NCI-H2227 (cell line): ENCODE data around the gene MCOLN2.
"Not testable (repeated sequence)": the region's sequence is repeated elsewhere in the genome, so short reads cannot be mapped to it uniquely, and the experiment has no call there.

Source experiments
- DNase-seq: peaks from one replicate; lab custom pipeline; 2025; ENCODE audit not compliant: unreplicated experiment; lab: John Stamatoyannopoulos, UW

Gene MCOLN2

GRCh38 chr1:84986561-84986960 is 10.4 kb downstream of the MCOLN2 start:
- not testable (repeated sequence) for DNase-seq

- DNase-seq: no peak
These were observed 11.5 kb downstream of the MCOLN2 start for GRCh38 chr1:84985365-84985764.

GRCh38 chr1:84982395-84982794 is 14.5 kb downstream of the MCOLN2 start:
- no peak for DNase-seq

DNA sequence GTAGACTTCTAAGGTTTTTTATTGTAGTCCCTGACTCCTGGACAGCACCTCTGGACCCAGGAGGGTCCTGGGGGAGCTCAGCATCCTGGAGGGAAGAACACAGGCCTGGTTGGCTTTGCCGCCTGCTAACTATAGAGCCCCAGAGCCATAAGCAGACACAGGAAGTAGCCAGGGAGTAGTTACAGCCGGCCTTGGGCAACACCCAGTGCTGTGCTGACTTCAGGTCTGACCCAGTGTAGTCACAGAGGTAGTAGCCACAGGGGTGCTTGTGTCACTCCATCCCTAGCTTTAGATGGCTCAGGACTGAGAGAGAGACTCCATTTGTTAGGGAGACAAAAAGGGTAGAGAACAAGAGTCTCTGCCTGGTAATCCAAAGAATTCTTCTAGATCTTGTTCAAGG is 21.9 kb downstream of the MCOLN2 start:
- DNase-seq: no peak

DNA sequence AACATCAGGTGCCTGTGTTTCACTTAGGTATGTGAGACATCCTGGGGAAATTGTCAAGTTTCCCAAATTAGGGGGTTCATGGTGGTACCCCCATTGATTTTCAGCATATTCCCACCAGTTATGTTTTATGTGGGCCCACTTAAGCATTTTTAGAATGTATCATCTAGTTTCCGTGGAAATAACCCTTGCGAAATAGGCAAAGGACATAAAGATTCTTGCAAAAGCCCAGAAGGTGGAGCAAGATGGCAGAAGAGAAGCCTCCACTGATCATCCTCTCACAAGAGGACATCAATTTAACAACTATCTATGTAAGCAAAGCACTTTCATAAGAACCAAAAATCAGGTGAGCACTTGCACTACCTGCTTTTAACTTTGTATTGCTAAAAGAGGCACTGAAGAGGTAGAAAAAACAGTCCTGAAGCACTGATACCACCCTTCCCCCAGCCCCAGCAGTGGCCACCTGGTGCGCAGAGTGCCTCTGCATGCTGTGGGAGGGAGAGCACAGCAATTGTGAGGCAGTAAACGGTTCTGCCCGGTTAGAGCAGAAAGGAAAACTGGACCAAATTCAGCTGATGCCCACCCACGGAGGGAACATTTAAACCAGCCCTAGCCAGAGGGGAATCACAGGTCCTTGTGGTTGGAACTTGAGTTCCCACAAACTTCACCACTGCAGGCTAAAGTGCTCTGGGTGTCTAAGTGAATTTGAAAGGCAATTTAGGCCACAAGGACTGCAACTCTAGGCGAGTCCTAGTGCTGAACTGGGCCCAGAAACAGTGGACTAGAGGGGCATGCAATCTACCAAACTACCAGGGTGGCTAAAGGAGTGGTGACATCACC is 23.2 kb downstream of the MCOLN2 start:
- no peak for DNase-seq

GRCh38 chr1:84972377-84972987 is 24.4 kb downstream of the MCOLN2 start:
- no peak for DNase-seq

DNA sequence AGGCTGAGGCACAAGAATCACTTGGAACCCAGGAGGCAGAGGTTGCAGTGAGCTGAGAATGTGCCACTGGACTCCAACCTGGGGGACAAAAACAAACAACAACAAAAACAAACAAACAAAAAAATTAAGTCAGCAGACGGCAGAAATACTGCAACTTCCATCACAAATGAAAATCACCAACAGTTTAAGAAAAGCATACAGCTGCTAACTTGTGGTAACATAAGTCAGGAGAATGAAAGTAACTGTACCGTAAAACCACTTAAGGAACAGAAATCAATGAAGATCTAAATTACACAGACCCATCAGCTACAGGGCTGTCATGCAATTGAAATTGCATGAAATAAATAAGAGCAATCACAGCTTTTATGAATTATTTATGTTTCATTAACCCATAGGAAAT is 25.0 kb downstream of the MCOLN2 start:
- DNase-seq: no peak

DNA sequence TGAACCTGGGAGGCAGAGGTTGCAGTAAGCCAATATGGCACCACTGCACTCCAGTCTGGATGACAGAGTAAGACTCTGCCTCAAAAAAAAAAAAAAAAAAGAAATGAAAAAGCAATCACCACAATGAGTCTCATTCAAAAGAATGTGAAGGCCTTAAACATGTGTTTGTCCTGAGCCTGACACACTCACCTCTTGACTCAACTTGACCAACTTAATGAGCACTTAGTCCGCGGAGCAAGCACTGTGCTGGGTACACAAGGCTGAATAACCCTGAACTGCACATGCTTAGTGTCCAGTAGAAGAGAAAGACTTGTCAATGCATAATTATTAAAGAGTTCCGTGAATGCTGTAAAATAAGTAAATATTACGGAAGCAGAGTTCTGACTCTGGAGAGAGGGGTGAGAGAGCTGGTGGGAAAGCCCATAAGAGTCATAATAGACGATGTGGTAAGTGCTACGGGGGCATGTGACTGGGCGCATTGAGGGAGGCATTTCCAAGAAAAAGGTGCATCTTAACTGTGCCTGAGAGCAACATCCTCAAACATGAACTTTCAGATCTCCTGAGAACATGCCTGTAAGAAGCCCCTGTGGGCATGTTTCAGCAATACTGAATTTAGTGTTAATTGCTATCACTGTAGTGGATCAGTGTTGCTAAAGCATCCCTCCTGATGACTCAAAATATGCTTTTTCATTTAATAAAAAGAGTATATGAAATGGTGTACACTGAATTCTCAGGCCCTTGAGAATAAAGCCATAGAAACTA is 27.2 kb downstream of the MCOLN2 start:
- DNase-seq: no peak

DNA sequence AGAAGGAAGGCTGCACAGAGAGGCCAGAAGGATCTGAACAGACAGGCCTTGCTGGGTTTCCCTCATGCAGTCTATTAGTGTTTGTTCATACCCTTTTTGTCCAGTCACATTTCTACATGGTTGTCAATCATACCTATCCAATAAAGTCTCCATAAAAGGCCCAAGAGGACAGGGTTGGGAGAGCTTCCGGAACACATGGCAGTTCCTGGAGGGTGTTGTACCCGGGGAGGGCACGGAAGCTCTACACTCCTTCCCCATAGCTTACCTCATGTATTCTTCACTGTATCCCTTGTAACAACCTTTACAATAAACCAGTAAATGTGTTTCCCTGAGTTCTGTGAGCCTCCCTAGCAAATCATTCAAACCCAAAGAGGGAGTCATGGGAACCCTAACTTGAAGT is 28.0 kb downstream of the MCOLN2 start:
- no peak for DNase-seq

GRCh38 chr1:84968101-84968500 is 28.8 kb downstream of the MCOLN2 start:
- DNase-seq: no peak

- DNase-seq: no peak
These were observed 29.2 kb downstream of the MCOLN2 start for GRCh38 chr1:84967666-84968065.

GRCh38 chr1:84963021-84963420 is 33.9 kb downstream of the MCOLN2 start:
- DNase-seq: no peak

DNA sequence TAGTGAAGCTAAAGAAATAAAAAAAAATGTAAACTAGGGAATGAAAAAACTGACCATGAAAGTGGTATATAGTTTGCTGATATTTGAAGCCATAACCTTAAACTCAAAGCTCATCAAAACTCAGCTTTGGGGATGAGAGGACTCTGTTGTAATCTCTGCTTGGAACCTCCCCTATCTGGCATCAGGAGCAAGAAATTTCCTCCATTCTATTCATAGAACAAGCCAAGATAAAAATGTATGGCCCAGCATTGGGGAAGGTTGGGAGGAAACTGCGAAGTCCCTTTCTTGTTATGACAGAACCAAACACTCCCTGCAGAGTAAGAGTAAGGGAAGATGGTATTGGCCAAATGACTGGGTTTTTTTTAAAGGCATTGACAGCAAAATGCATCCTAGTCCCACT is 35.6 kb downstream of the MCOLN2 start:
- no peak for DNase-seq

DNA sequence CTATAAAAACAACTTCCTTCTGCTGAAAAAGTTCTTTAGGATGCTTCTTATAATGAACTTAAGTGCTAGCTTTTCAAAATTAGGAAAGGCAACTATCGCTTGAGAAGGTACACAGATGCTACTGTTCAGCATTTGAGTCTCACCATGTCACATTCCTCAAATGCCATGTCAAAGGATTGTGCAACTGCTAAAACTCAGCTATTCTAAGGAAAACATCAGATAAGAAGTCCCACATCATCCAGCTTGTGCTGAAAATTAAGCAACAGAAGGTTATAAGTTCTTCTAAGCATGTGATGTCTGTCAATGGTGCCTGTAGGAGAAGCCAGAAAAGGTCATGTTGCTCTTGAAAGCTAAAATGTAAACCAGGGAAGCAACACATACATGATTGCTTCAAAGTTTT is 36.5 kb downstream of the MCOLN2 start:
- no peak for DNase-seq

GRCh38 chr1:84959294-84959693 is 37.6 kb downstream of the MCOLN2 start:
- DNase-seq: no peak

DNA sequence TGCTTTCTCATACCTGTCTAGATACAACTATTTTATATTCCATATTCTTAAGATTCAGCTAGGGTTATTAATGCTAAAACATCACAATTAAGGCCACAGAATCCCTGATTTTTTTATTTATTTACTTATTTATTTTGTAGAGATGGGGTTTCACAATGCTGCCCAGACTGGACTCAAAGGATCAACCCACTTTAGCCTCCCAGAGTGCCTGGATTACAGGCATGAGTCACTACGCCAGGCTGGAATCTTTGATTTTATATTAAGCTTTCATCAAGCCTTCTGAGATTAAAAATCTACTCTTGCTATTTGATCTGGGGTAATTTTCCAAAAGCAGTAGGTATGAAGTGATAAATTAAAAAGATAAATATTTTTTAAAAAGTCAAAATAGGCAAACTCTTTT is 38.9 kb downstream of the MCOLN2 start:
- no peak for DNase-seq

GRCh38 chr1:84956655-84957054 is 40.3 kb downstream of the MCOLN2 start:
- no peak for DNase-seq

- no peak for DNase-seq
These were observed 40.8 kb downstream of the MCOLN2 start for GRCh38 chr1:84956097-84956496.

- no peak for DNase-seq
These were observed 47.2 kb downstream of the MCOLN2 start for GRCh38 chr1:84949664-84950063.

- DNase-seq: no peak
These were observed 49.1 kb downstream of the MCOLN2 start for GRCh38 chr1:84947536-84948410.

GRCh38 chr1:84946631-84947030 is 50.3 kb downstream of the MCOLN2 start:
- no peak for DNase-seq
